Liver (tissue), 3 donors: Measurements from ENCODE around the gene ABCA8.

Source experiments
- ATF3 ChIP-seq: IDR thresholded peaks from 2 replicates; pipeline ENCODE4 v1.6.1; 2016; ENCODE audit warnings: antibody characterized with exemption
- GABPA ChIP-seq, 2 donors: IDR thresholded peaks in 1 of 2; conservative IDR thresholded peaks in 1 of 2; 2 replicates each; pipeline ENCODE4 v1.6.1; 2016; ENCODE audit warnings: antibody characterized with exemption in 2 of 2, mild to moderate bottlenecking in 1 of 2, moderate library complexity in 1 of 2
- JUND ChIP-seq, 2 donors: IDR thresholded peaks; 2 replicates each; pipeline ENCODE4 v1.6.1; 2016; ENCODE audit warnings: antibody characterized with exemption in 2 of 2
- RAD21 ChIP-seq, 2 donors: IDR thresholded peaks; 2 replicates each; pipeline ENCODE4 v1.6.1; 2016; ENCODE audit warnings: antibody characterized with exemption in 2 of 2, mild to moderate bottlenecking in 2 of 2
- REST ChIP-seq: IDR thresholded peaks from 2 replicates; pipeline ENCODE4 v1.6.1; 2016; ENCODE audit warnings: antibody characterized with exemption, mild to moderate bottlenecking
- RXRA ChIP-seq, 2 donors: IDR thresholded peaks; 2 replicates each; pipeline ENCODE4 v1.6.1; 2017 to 2018; ENCODE audit warnings: antibody characterized with exemption in 2 of 2, mild to moderate bottlenecking in 1 of 2
- SP1 ChIP-seq: IDR thresholded peaks from 2 replicates; pipeline ENCODE4 v1.6.1; 2018; ENCODE audit warnings: antibody characterized with exemption, mild to moderate bottlenecking
- TAF1 ChIP-seq: conservative IDR thresholded peaks from 2 replicates; pipeline ENCODE4 v1.6.1; 2016; ENCODE audit warnings: antibody characterized with exemption, mild to moderate bottlenecking
- YY1 ChIP-seq: IDR thresholded peaks from 2 replicates; pipeline ENCODE4 v1.6.1; 2016; ENCODE audit warnings: antibody characterized with exemption, mild to moderate bottlenecking
- TF ChIP-seq, protein P1 (sequence below): fragments of 150-350 bp; IDR thresholded peaks from 2 replicates; pipeline ENCODE4 v1.5.1; 2017; ENCODE audit warnings: improper control_type of control experiment, low read depth, low read length; ENCODE audit not compliant: missing input control
- TF ChIP-seq, protein P2 (sequence below): IDR thresholded peaks from 2 replicates; pipeline ENCODE4 v1.6.1; 2016; ENCODE audit warnings: antibody characterized with exemption
- donor health status: healthy.
- donor health status: healthy.

GRCh38 chr17:68954146-68954896, 871 bp downstream of the ABCA8 start:
- TF ChIP-seq, protein P1, sequence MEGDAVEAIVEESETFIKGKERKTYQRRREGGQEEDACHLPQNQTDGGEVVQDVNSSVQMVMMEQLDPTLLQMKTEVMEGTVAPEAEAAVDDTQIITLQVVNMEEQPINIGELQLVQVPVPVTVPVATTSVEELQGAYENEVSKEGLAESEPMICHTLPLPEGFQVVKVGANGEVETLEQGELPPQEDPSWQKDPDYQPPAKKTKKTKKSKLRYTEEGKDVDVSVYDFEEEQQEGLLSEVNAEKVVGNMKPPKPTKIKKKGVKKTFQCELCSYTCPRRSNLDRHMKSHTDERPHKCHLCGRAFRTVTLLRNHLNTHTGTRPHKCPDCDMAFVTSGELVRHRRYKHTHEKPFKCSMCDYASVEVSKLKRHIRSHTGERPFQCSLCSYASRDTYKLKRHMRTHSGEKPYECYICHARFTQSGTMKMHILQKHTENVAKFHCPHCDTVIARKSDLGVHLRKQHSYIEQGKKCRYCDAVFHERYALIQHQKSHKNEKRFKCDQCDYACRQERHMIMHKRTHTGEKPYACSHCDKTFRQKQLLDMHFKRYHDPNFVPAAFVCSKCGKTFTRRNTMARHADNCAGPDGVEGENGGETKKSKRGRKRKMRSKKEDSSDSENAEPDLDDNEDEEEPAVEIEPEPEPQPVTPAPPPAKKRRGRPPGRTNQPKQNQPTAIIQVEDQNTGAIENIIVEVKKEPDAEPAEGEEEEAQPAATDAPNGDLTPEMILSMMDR, result no peak
- TF ChIP-seq YY1, result no peak
- TF ChIP-seq, protein P2, sequence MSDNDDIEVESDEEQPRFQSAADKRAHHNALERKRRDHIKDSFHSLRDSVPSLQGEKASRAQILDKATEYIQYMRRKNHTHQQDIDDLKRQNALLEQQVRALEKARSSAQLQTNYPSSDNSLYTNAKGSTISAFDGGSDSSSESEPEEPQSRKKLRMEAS, result no peak
- TF ChIP-seq RXRA (IDR thresholded peaks at IDR 0.05), result no peak
- no peak for TF ChIP-seq TAF1
- no peak for TF ChIP-seq GABPA (IDR thresholded peaks at IDR 0.05 in 1 of 2, conservative IDR thresholded peaks at IDR 0.05 in 1 of 2)
- no peak for TF ChIP-seq SP1
- no peak for TF ChIP-seq JUND (IDR thresholded peaks at IDR 0.05)
- no peak for TF ChIP-seq REST
- TF ChIP-seq RAD21 (IDR thresholded peaks at IDR 0.05), result no peak
- TF ChIP-seq ATF3, result no peak
